Islet precursor cell (in vitro differentiated cells): ENCODE data around the gene GHRL.
A peak's percentile ranks its signal among the peaks of the same experiment; 100 is the strongest.
"Not testable (repeated sequence)": the region's sequence is repeated elsewhere in the genome, so short reads cannot be mapped to it uniquely, and the experiment has no call there.

Source experiments
- DNase-seq: peaks from one replicate; pipeline ENCODE4 v3.0.0-alpha.2; 2018

Gene GHRL

DNA sequence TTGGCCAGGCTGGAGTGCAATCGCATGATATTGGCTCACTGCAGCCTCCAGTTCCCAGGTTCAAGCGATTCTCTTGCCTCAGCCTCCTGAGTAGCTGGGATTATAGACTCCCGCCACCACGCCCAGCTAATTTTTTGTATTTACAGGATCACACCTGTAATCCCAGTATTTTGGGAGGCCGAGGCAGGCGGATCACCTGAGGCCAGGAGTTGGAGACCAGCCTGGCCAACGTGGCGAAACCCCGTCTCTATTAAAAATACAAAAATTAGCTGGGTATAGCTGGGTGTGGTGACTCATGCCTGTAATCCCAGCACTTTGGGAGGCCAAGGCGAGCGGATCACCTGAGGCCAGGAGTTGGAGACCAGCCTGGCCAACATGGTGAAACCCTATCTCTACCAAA lies 20.3 kb downstream of the GHRL start:
- not testable (repeated sequence) for DNase-seq

DNA sequence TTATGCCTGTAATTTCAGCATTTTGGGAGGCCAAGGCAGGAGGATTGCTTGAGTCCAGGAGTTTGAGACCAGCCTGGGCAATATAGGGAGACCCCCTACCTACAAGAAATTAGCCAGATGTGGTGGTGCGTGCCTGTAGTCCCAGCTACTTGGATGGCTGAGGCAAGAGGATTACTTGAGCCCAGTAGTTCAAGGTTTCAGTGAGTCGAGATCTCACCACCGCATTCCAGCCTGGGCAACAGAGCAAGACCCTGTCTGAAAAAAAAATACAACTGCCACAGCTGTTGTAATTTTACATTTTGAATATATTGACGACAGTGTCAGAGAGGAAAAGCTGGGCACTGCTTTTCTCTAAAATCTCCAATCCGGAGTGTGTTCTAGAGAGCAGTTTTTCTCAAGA lies 23.3 kb downstream of the GHRL start:
- DNase-seq = no peak

DNA sequence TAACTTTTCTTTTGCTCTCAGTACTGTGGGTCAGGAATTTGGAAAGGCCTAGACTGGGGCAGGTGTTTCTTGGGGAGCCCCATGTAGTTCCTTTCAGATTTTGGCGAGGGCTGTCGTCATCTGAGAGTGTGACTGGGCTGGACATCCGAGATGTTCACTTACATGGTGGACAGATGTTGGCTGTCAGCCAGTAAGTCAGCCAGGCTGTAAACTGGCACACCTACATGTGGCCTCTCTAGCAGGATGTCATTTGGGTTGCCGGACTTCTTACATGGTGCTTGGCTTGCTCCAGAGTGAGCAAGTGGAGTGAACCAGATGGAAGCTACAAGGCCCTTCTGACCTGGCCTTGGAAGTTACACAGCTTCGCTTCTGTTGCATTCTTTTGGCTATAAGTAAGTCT lies 23.8 kb downstream of the GHRL start:
- no peak for DNase-seq

DNA sequence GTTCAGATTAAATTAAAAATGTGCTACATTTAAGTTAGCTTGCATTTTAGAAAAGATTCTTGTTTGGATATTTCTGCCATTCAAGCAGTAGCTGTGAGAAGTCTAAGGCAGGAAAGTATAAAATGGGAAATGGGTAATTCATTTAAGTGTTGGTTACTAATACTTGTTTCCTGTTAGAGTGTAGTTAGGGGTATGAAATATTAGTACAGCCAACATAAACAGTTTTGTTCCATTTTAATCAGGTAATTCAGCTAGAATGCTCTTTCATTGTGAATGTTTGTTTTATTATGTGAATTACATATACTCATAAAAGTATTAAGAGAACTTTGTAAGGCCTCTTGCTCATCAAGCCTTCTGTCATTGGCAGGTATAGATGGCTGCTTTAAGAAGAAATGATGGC lies 24.6 kb downstream of the GHRL start:
- DNase-seq = no peak

DNA sequence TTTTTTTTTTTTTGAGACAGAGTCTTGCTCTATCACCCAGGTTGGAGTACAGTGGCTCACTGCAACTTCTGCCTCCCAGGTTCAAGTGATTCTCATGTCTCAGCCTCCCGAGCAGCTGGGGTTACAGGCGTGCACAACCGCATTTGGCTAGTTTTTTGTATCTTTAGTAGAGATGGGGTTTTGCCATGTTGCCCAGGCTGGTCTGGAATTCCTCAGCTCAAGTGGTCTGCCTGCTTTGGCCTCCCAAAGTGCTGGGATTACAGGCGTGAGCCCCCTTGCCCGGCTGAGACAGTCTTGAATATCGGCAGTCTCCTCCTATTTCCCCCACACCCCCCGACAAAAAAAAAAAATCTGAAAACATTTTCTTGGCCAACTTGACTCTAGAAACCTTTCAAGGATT lies 25.8 kb downstream of the GHRL start:
- DNase-seq = not testable (repeated sequence)

DNA sequence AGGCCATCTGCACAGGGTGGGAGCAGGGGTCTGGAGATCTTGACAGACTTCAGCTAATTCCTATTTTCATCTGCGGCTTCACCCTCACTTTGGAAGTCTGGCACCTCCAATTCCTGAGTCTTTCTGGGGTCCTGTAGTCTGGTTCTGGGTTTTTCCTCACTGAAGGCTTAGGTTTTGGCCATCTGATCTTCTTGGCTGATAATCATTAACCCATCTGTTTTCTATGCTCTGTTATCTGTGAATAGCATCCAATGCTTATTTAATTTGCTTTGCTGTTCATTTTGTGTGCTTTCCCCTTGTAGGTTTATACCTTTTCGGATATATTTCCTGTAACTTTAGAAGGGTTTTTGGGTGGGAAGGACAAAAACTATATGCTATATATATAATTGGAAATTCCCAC lies 26.9 kb downstream of the GHRL start:
- no peak for DNase-seq

DNA sequence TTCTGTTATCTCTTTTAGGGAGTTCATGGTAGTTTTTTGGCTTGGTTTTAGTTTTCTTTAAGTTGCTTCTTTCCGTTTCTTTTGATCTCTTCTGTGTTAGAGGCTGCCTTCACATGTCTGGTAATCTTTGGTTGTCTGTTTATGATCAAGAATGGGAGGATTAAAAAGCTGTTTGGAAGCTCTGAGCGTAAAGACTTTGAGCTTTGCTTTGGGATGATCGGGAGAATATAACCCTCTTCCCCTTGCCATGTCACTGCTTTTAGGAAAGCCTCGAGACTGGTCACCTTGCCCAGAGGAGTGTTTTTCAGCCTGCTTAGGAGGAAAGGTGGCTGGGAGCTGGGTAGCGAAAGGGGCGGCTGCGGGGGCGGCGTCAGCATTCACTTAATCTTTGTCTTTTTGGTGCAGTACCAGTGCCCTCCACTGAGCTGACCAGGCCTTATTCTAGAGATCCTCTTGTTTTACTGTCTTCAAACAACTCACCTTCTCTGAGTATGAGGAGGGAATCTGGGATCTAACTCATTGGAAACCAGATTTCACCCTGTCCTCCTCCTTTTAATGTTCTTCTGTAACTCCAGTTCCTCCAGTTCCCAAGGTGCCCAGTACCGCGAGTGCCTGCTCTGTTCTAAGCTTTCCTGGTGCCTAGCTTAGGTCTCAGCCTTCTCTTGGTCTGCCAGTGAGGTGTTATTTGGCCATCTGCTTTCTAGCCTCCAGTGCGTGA lies 28.9 kb downstream of the GHRL start:
- peak; percentile 85 for DNase-seq

DNA sequence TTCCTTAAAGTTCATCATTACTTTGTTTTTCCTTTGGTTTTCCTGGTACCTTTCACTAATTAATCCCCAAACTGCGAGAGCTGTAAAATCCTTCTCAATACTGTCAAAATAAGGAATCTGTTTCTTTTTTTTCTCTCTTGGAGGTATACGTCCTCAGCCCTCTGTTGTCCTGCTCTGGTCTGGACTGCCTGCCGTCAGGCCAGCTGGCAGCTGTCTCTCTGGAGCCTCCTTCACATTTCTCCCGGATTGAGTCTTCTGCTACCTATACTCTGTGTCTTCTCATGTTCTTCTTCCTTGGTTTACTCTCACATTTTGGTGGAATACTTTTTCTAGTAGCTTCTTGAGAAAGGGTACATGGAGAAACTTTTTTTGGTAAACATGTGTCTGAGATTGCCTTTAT lies 30.7 kb downstream of the GHRL start:
- no peak for DNase-seq

DNA sequence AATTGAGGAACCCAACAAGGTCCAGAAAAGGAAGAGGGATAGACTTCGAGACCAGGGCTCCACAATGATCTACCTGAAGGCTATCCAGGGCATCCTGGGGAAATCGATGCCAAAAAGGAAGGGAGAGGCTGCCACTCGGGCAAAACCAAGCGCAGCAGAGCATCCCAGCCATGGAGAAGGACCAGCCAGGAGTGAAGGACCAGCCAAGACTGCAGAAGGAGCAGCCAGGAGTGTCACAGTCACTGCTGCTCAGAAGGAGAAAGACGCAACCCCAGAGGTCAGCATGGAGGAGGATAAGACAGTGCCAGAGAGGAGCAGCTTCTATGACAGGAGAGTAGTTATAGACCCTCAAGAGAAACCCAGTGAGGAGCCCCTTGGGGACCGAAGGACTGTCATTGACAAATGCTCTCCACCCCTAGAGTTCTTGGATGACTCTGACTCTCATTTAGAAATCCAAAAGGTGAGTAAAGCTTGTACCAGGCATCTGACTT lies 32.5 kb downstream of the GHRL start:
- DNase-seq = no peak

DNA sequence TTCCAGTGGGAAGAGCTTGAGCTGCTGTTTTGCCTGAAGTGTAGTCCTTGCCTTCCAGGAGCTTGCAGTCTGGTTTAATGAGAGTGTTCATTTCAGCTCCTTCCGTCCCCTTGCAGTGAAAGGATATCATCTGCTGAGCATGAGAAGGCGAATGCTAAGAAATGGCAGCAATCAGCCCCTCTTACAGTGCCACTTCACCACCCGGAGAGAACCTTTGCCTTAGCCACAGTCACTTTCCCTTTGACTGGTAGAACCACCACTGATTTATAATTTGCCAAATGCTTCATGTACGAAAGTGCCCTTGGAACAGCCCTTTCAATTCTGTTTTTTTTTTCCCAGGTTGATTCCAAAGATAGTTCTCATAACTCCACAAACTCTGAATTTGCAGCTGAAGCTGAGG lies 32.9 kb downstream of the GHRL start:
- DNase-seq = no peak

DNA sequence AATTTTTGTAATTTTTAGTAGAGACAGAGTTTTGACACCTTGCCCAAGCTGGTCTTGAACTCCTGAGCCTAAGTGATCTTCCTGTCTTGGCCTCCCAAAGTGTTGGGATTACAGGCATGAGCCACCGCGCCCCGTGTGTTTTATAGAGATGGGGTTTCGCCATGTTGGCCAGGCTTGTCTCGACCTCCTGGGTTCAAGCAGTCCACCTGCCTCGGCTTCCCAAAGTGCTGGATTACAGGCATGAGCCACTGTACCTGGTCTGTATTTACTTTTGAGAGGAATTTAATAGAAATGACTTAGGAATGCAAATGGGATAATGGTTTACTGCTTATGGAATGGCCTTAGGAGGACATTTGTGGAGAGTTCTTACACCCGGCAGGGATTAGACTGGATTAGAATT lies 33.7 kb downstream of the GHRL start:
- no peak for DNase-seq

DNA sequence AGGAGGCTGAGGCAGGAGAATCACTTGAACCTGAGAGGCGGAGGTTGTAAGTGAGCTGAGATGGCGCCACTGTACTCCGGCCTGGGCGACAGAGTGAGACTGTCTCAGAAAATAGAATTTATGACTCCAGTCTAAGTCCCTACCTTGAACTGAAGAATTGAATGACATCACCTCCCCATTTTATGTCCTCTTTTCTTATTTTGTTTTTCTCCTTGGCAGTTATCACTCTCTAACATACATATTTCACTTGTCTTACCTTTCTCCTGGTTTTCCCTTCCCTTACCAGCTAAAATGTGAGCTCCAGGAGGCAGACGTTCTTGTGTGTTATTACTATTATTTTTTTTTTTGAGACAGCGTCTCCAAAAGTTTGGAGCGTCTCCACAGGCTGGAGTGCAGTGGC lies 36.9 kb downstream of the GHRL start:
- DNase-seq = no peak

DNA sequence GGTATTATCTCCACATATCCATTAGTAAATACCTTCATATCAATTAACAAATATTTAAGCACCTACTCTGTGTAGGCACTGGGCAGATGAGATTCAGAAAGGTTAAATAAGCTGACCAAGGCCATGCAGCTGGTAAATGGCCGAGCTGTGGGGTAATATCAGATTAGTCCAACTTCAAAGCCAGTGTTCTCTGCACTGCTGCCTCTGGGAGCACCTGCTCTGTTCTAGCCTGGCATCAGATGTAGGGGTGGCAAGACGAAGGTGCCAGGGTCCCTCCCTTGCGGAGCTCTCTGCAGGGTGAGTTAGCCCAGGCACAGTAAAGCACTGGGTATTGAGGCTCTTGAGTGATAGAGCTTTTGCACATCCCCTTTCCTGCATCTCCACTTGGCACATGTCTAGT lies 39.0 kb downstream of the GHRL start:
- no peak for DNase-seq

DNA sequence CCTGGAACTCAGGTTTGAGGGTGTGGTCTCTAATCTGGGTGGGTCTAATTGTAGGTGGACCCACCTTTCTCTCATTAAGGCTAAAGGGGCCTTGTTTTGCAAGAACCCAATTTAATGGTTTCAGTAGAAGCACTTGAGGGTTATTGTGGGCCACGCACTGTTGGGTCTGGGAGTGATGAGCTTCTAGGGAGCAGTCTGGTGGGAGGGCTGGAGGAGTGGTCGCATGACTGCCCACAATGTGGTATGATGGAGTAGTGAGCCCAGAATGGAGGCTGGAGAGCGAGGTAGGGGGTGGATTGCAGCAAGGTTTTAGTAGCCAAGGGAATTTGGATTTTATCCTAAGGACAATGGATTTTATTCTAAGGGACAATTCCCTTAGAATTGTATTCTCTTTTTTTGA lies 41.7 kb downstream of the GHRL start:
- no peak for DNase-seq

DNA sequence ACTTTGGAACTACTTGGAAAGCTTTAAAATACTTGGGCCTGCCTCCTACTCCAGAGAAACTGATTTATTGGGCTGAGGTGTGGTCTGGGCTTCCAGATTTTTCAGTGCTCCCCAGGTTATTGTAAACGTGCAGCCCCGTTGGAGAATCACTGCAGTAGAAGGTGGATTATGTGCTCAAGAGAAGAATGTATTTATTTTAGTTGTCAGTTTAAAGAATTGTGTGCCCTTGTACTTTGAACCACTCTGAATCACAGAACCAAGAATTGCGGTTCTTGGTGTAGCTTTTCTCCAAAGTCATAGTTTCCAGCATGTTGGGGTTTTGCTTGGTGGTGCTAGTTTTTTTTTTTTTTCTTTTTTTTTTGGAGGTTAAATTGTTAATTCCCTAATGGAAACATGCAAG lies 42.9 kb downstream of the GHRL start:
- no peak for DNase-seq

DNA sequence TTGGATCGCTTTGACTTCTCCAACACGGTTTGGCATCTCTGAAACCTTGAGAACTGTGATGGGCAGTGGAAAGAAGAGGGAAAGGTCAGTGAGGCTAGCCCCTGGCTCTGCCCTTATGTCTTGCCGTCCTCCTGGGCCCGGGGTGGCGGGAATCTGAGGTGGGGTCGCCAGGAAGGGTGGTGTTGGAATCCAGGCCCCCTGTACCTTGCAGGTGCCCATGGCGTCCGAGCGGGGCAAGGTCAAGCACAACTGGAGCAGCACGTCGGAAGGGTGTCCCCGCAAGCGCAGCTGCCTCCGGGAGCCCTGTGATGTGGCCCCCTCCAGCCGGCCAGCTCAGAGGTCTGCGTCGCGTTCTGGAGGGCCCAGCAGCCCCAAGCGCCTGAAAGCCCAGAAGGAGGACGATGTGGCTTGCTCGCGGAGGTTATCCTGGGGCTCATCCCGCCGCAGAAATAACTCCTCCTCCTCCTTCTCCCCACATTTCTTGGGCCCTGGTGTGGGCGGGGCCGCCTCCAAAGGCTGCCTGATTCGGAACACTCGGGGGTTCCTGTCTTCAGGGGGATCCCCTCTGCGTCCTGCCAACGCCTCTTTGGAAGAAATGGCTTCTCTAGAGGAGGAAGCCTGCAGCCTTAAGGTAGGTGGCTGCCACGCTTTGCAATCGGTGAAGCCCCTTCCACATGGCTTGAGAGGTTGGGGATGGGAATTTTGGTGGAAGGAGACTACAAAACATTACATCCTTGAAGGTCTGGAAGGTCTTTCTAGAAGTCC lies 43.6 kb downstream of the GHRL start:
- DNase-seq = peak; percentile 67

DNA sequence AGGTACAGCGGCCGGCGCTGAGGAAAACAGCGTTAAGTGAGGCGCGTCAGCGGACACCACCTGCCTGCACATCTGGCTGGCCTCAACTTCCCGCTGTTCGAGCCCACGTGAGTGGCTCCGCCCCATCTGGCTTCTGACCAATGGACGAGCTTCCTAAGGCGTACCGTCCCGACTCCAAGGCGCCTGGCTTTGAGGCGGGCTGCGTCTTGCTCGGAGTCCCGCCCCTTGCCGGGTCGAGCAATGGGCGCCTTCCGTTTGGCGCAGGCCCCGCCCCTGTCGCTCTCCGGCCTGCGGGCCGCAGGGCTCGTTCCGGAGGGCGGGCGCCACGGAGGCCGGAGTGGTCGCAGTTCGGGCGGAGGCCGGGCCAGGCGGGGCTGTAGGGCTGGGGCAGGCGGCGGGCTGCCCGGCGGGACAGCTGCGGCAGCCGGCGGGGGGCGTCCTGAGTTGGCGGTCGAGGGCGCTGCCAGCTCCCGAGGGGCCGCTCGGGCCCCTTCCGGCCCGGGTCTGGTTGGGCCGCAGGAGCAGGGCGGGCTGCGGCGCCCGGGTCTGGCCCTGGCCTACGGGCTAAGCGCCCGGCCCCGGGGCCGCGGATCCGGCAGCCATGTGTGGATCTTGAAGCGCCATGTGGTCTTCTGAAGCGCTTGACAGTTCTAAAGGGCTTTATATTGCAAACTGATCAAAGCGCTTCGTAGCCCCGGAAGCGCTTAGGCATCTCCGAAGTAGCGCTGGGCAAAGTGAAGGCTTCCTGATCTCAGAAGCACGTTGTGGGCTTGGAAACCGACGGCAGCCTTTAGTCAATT lies 44.4 kb downstream of the GHRL start, which contains the start of gene TATDN2:
TATDN2 (plus strand) TSS at position 276 of the 800 bp plus-strand sequence. CDS start 742 bp downstream, outside the sequence.
- peak; percentile 98 for DNase-seq

DNA sequence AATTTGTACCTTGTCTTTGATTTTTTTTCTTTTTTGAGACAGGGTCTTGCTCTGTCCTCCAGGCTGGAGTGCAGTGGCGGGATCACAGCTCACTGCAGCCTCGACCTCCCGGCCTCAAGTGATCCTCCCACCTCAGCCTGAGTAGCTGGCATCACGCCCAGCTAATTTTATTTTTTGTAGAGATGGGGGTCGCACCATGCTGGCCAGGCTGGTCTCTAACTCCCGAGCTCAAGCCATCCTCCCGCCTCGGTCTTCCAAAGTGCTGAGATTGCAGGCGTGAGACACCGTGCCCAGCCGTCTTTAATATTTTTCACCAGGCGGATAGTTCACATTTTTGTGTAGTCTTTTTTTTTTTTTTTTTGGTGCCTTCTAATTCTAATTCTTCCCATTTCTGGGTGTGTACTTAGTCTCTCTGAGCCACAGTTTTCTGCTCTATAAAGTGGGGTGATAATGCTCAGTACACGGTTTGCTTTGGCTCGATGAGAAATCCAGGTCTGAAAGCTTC lies 45.0 kb downstream of the GHRL start:
- no peak for DNase-seq

DNA sequence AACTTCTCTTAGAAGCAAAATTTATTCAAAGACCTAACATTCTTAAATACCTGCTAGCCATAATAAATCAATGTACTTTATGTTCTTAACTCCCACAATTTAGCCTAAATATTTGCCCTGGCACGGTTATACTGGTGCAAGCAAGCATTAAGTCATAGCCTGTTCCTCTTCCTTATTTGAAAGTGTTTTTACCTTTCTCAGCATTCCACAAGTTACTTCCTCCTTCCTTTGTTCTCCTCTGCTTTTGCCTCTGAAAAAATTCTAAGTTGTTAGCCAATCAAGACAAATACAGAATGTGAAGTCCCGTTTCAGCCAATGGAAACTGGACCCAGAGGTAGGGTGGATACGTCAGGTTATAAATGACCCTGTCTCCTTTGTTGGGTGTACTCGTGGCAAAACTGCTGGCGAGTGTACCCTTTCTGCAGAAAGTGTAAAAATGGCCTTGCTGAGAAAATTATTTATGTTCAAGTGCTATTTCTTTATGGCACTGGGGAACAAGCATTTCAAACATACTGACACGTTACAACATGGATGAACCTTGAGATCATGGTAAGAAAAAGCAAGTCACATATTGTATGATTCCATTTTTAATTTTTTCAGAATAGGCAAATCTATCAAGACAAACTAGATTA lies 47.5 kb downstream of the GHRL start:
- no peak for DNase-seq

DNA sequence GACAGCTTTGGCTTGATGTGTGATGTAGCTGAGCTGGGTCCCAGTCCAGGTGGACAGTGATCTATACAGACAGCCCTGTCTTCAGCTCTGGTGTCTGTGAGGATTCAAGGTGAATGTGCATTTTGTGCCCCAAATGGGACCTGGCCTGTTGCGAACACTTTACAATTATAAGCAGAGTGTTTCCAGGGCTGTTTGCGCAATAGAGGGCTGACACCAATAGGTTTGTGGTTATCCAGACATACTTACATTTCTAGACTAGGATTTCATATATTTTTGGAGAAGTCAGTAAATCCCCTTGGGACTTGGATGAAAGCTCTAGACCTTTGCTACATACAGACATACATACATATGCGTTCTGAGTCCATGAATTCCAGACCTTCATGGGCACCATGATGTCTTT lies 48.7 kb downstream of the GHRL start:
- no peak for DNase-seq

DNA sequence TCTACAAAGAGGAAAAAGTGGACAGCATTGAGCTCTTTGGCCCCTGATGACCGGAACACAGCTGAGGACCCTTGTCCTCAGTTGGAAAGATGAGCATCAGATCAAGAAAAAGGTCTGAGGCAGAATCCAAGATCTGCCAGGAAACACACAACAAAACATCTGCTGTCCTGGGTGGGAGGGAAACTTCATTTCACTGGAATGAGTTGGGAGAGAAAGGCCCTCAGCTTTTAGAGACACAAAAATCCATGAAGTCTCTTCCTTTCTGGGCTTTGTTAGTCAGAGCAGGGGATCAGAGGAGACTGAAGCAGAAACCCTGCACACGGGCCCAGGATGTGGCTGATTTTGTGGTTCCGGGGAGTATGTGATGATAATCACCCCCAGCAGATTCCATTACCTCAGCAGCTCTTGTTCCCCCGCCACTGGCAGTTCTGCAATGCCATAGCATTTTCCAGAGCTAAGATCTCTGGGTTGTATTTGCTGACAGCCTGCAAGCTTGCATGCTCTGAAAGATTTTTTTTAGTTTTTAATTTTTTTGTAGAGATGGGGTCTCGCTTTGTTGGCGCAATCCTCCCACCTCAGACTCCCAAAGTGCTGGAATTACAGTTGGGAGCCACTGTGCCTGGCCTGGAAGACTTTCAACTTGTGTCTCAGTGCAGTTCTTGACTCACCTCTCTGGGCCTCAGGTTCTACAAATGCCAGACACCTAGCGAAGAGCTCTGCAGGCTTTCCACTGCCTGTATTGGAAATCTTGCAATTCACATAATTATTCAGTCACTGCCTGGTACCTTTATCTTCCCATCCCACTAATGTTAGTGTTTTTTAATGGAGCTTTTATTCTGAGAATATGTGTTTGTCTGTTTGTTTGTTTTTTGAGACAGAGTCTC lies 50.3 kb downstream of the GHRL start:
- no peak for DNase-seq

DNA sequence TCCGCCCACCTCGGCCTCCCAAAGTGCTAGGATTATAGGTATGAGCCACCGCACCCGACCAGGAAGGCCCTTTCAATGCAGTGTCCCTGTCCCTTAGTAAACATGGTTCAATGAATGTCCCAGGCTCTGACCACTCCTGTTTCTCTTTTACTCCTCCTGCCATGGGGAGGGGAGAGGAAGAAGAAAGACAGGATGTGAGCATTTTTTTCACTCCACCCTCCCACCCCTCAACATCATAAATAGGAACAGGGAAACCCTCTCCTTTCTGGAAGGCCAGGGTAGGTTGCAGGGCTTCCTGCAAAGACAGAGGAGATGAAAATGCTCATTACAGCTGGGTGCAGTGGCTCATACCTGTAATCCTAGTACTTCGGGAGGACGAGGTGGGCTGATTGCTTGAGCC lies 51.9 kb downstream of the GHRL start:
- no peak for DNase-seq
